GM13977 (cell line): ENCODE measurements around the gene ARPC1A.
"Not testable (repeated sequence)": the region's sequence is repeated elsewhere in the genome, so short reads cannot be mapped to it uniquely, and the experiment has no call there.

Experiments used
- DNase-seq: peaks from one replicate; pipeline ENCODE4 v3.0.0; 2012; ENCODE audit warnings: low spot score
- CTCF ChIP-seq: IDR thresholded peaks from 2 replicates; pipeline ENCODE4 v1.5.1; 2012; ENCODE audit warnings: mild to moderate bottlenecking, control low read depth; ENCODE audit not compliant: insufficient read depth; ENCODE audit errors: extremely low read depth, missing control alignments
- in situ Hi-C: fragments of 300-500 bp; cut with MboI; formaldehyde crosslinking; loops from one replicate; pipeline ENCODE4 v1.12.0; 2022; ENCODE audit warnings: low sequenced_read_pairs, low pct_unique_long_range_greater_than_20kb, mixed read lengths, inconsistent platforms; ENCODE audit not compliant: unreplicated experiment

The ARPC1A gene

GRCh38 chr7:99339595-99339994 lies 13.9 kb downstream of the ARPC1A start:
- DNase-seq: no peak
- in situ Hi-C loops: no loop called here
- TF ChIP-seq CTCF: no peak

GRCh38 chr7:99340659-99341058 lies 15.0 kb downstream of the ARPC1A start:
- no peak for TF ChIP-seq CTCF
- in situ Hi-C loops: no loop called here

GRCh38 chr7:99344061-99344647 lies 18.5 kb downstream of the ARPC1A start:
- in situ Hi-C loops: no loop called here
- no peak for TF ChIP-seq CTCF
- no peak for DNase-seq

More at GRCh38 chr7:99340659-99341058, 15.0 kb downstream of the ARPC1A start:
- no peak for DNase-seq

GRCh38 chr7:99350641-99351040 lies 24.9 kb downstream of the ARPC1A start:
- in situ Hi-C loops, DNase-seq: not testable (repeated sequence)

GRCh38 chr7:99352247-99352646 lies 26.5 kb downstream of the ARPC1A start:
- in situ Hi-C loops: no loop called here
- no peak for DNase-seq
- TF ChIP-seq CTCF: no peak

- in situ Hi-C loops: no loop called here
- DNase-seq: no peak
- TF ChIP-seq CTCF: no peak
Measured at GRCh38 chr7:99355098-99355497, 29.4 kb downstream of the ARPC1A start.

GRCh38 chr7:99357701-99358490 lies 32.2 kb downstream of the ARPC1A start:
- in situ Hi-C loops: no loop called here
- no peak for TF ChIP-seq CTCF
- DNase-seq: no peak

GRCh38 chr7:99358521-99358920 lies 32.8 kb downstream of the ARPC1A start:
- DNase-seq, in situ Hi-C loops: not testable (repeated sequence)
